SK-N-SH treated with all-trans-retinoic acid at 6 μM for 48 hours (cell line): ENCODE results near the gene SYK.

Experiments
- PPARA ChIP-seq: fragments of 250-450 bp; sonication (Bioruptor Pico); IDR thresholded peaks from 2 replicates; pipeline ENCODE4 v1.5.0; 2020; ENCODE audit warnings: mild to moderate bottlenecking, borderline replicate concordance
- ZFP3 ChIP-seq: fragments of 250-450 bp; sonication (Bioruptor Pico); IDR thresholded peaks from 2 replicates; pipeline ENCODE4 v1.5.0; 2020; ENCODE audit warnings: mild to moderate bottlenecking, moderate library complexity

- TF ChIP-seq ZFP3 (CRISPR knock-in tag) = no peak
- no peak for TF ChIP-seq PPARA (CRISPR knock-in tag)
Observed at GRCh38 chr9:90939351-90939750, 137.7 kb downstream of the SYK start.
